Body of pancreas (tissue), 4 donors: ENCODE measurements around the gene NET1.

Source experiments
- CTCF ChIP-seq, 7 experiments: fragments of 450-650 bp in 4 of 7; fragments of 200-600 bp in 3 of 7; sonication (generic) in 3 of 7; IDR thresholded peaks; one replicate each; pipeline ENCODE4 v1.5.1; 2016 to 2019; ENCODE audit warnings: antibody characterized with exemption in 7 of 7
- POLR2A ChIP-seq, 3 donors: fragments of 450-650 bp; IDR thresholded peaks; one replicate each; pipeline ENCODE4 v1.6.1; 2016; ENCODE audit warnings: antibody characterized with exemption in 3 of 3, mild to moderate bottlenecking in 2 of 3

DNA sequence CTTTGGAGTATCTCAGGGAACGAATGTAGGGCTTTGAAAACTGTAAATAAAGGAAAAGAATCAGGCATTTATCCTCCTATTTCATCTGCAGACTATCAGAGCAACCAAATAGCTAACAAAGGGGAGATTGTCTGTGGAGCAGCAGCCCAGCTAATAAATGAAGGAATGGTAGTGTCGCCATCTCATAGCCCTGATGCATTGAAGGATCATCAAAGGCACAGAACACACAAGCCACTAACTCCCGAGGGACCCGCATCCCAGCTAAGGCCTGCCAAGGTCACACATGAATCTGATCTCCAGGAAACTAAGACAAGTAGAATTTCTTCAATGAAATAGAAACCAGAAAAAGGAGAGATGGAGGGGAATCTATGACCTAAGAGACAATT lies 48.8 kb downstream of the NET1 start:
- TF ChIP-seq CTCF (IDR thresholded peaks at IDR 0.05) (no peak), POLR2A (IDR thresholded peaks at IDR 0.05) (no peak)
